Ishikawa (cell line): ENCODE data around the gene ALDH1A2.

Source experiments
- CEBPB ChIP-seq: IDR thresholded peaks from 2 replicates; pipeline ENCODE4 v1.6.1; 2012
- CREB1 ChIP-seq: IDR thresholded peaks from 2 replicates; pipeline ENCODE4 v1.6.1; 2012; ENCODE audit warnings: low read depth
- EGR1 ChIP-seq: IDR thresholded peaks from 2 replicates; pipeline ENCODE4 v1.6.1; 2012
- EP300 ChIP-seq: IDR thresholded peaks from 2 replicates; pipeline ENCODE4 v1.6.1; 2012; ENCODE audit warnings: borderline replicate concordance
- FOXM1 ChIP-seq: IDR thresholded peaks from 2 replicates; pipeline ENCODE4 v1.6.1; 2012; ENCODE audit warnings: low read depth, borderline replicate concordance
- NFIC ChIP-seq: IDR thresholded peaks from 2 replicates; pipeline ENCODE4 v1.6.1; 2012
- RAD21 ChIP-seq: IDR thresholded peaks from 2 replicates; pipeline ENCODE4 v1.6.1; 2012; ENCODE audit warnings: low read depth
- TAF1 ChIP-seq: IDR thresholded peaks from 2 replicates; pipeline ENCODE4 v1.6.1; 2012; ENCODE audit warnings: low read depth, mild to moderate bottlenecking
- TCF12 ChIP-seq: IDR thresholded peaks from 2 replicates; pipeline ENCODE4 v1.6.1; 2012; ENCODE audit warnings: low read depth
- TEAD4 ChIP-seq: IDR thresholded peaks from 2 replicates; pipeline ENCODE4 v1.6.1; 2012
- USF1 ChIP-seq: IDR thresholded peaks from 2 replicates; pipeline ENCODE4 v1.6.1; 2012
- YY1 ChIP-seq: IDR thresholded peaks from 2 replicates; pipeline ENCODE4 v1.6.1; 2012; ENCODE audit warnings: low read depth
- ZBTB7A ChIP-seq: IDR thresholded peaks from 2 replicates; pipeline ENCODE4 v1.6.1; 2012; ENCODE audit warnings: low read depth
- TF ChIP-seq, protein P1 (sequence below): IDR thresholded peaks from 2 replicates; pipeline ENCODE4 v1.6.1; 2012; ENCODE audit warnings: low read depth, mild to moderate bottlenecking
- TF ChIP-seq, protein P2 (sequence below): IDR thresholded peaks from 2 replicates; pipeline ENCODE4 v1.6.1; 2012

ALDH1A2 gene

DNA sequence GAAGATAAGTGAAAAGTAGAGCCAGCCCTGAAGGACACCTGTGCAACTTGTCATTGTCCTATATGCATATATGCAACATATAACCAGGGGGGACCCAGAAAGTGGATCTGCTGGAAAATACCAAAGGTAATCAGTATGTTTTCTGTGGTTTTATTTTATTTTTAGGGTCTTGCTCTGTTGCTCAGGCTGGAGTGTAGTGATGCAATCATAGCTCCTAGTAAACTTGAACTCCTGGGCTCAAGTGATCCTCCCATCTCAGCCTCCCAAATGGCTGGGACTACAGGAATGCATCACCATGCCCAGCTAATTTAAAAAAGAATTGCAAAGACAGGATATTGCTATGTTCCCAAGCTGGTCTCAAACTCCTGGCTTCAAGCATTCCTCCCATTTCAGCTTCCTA is 18.0 kb upstream of the ALDH1A2 start:
- no peak for TF ChIP-seq RAD21
- no peak for TF ChIP-seq ZBTB7A
- TF ChIP-seq, protein P1, sequence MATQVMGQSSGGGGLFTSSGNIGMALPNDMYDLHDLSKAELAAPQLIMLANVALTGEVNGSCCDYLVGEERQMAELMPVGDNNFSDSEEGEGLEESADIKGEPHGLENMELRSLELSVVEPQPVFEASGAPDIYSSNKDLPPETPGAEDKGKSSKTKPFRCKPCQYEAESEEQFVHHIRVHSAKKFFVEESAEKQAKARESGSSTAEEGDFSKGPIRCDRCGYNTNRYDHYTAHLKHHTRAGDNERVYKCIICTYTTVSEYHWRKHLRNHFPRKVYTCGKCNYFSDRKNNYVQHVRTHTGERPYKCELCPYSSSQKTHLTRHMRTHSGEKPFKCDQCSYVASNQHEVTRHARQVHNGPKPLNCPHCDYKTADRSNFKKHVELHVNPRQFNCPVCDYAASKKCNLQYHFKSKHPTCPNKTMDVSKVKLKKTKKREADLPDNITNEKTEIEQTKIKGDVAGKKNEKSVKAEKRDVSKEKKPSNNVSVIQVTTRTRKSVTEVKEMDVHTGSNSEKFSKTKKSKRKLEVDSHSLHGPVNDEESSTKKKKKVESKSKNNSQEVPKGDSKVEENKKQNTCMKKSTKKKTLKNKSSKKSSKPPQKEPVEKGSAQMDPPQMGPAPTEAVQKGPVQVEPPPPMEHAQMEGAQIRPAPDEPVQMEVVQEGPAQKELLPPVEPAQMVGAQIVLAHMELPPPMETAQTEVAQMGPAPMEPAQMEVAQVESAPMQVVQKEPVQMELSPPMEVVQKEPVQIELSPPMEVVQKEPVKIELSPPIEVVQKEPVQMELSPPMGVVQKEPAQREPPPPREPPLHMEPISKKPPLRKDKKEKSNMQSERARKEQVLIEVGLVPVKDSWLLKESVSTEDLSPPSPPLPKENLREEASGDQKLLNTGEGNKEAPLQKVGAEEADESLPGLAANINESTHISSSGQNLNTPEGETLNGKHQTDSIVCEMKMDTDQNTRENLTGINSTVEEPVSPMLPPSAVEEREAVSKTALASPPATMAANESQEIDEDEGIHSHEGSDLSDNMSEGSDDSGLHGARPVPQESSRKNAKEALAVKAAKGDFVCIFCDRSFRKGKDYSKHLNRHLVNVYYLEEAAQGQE: no peak
- no peak for TF ChIP-seq TEAD4
- no peak for TF ChIP-seq EP300
- no peak for TF ChIP-seq FOXM1
- no peak for TF ChIP-seq CREB1
- TF ChIP-seq USF1: no peak
- TF ChIP-seq, protein P2, sequence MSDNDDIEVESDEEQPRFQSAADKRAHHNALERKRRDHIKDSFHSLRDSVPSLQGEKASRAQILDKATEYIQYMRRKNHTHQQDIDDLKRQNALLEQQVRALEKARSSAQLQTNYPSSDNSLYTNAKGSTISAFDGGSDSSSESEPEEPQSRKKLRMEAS: no peak
- no peak for TF ChIP-seq CEBPB
- TF ChIP-seq TAF1: no peak
- TF ChIP-seq YY1: no peak
- TF ChIP-seq TCF12: no peak
- TF ChIP-seq NFIC: no peak
- TF ChIP-seq EGR1: no peak

- TF ChIP-seq ZBTB7A (no peak), CREB1 (no peak)
These were observed 16.4 kb upstream of the ALDH1A2 start for GRCh38 chr15:58081891-58082290.

GRCh38 chr15:58081456-58081855 is 15.9 kb upstream of the ALDH1A2 start:
- TF ChIP-seq YY1 (no peak), EGR1 (no peak), TEAD4 (no peak)

- no peak for TF ChIP-seq EP300
These were observed 14.9 kb upstream of the ALDH1A2 start for GRCh38 chr15:58080398-58080797.

DNA sequence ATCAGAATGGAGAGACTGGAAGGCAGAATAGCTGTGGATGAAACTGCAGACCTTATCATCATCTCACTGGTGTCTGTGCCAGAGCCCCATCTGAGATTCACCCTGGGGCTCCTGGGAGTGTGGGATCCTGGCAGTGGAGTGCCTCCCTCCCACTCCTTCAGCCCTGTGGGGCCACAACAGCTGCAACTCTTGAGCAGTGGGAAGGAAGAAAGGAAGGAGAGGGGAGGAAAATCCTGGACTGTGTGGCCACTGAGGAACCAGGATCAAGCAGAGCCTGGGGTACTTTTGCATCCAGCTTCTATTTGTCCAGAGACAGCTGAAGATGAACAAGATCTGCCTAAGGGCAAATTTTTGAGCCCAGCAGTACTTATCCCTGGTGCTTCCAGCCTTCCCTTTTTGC is 13.1 kb upstream of the ALDH1A2 start:
- no peak for TF ChIP-seq TEAD4
- TF ChIP-seq, protein P2: no peak
- TF ChIP-seq TCF12: no peak
- TF ChIP-seq TAF1: no peak
- no peak for TF ChIP-seq CEBPB
- no peak for TF ChIP-seq EP300
- TF ChIP-seq, protein P1: no peak
- no peak for TF ChIP-seq CREB1

- no peak for TF ChIP-seq CREB1
- no peak for TF ChIP-seq EGR1
- TF ChIP-seq RAD21: peak; percentile 62
These were observed 11.9 kb upstream of the ALDH1A2 start for GRCh38 chr15:58077427-58077826.

- no peak for TF ChIP-seq TEAD4
These were observed 8.9 kb upstream of the ALDH1A2 start for GRCh38 chr15:58074452-58074851.

DNA sequence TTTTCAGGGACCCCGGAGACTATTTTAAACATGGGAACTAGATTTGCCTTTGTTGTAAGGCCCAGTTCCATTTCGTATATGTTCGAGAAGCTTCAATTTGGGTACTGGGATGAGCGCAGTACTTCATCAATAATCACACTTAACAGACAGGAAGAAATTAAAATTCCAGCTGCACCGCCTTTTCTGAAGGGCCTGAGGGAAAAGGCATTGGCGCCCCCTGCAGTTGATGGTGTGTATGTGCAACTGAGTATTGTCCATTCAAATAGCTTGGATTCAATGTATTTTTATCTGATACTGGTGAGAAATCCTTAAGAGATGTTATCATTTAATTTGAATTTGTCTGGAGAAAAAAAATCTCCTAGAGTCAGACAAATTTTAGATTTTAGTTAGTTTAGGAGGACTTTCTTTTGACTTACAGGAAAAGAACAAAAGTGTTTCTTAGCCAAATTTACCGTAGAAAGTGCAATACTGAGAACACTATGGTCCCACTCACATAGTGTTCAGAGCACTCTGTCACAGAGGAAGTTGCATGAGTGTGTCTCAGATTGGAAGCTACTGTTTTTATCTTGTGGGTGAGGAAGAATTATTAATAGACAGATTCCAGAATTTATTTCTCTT is 5.4 kb upstream of the ALDH1A2 start:
- TF ChIP-seq EP300 (no peak), YY1 (no peak), TCF12 (no peak), TAF1 (no peak), EGR1 (no peak), USF1 (no peak), ZBTB7A (no peak), FOXM1 (0 out of 2 replicates have a peak, but pooled peaks have one; percentile 10), NFIC (no peak), TEAD4 (peak; percentile 61), CEBPB (no peak), RAD21 (peak; percentile 91), CREB1 (no peak)
- TF ChIP-seq, protein P2: no peak
- TF ChIP-seq, protein P1: no peak
